HepG2 (cell line): Measurements from ENCODE around the gene CRIM1. TPM values are rescaled to one million over a fixed set of nuclear protein-coding genes. Genes with fewer than 3 reads are reported as not detected.

Experiments
- CEBPZ ChIP-seq: IDR thresholded peaks from 2 replicates; pipeline ENCODE4 v1.6.1; 2012; ENCODE audit warnings: low read length, improper control_type of control experiment
- DPF2 ChIP-seq: sonication (generic); formaldehyde crosslinking; IDR thresholded peaks from 2 replicates; pipeline ENCODE4 v1.4.0; 2020; ENCODE audit warnings: mild to moderate bottlenecking, low read depth, missing genetic modification reagents, borderline replicate concordance
- HDAC1 ChIP-seq: sonication (generic); formaldehyde crosslinking; IDR thresholded peaks from 2 replicates; pipeline ENCODE4 v1.5.1; 2020; ENCODE audit warnings: mild to moderate bottlenecking, missing genetic modification reagents
- HMG20B ChIP-seq: conservative IDR thresholded peaks from 2 replicates; pipeline ENCODE4 v1.6.1; 2016; ENCODE audit warnings: missing genetic modification reagents, missing compliant biosample characterization
- ISX ChIP-seq: sonication (generic); formaldehyde crosslinking; conservative IDR thresholded peaks from 2 replicates; pipeline ENCODE4 v1.5.0; 2020; ENCODE audit warnings: missing genetic modification reagents
- MAFG ChIP-seq: sonication (generic); formaldehyde crosslinking; IDR thresholded peaks from 2 replicates; pipeline ENCODE4 v1.5.1; 2020; ENCODE audit warnings: mild to moderate bottlenecking, missing genetic modification reagents
- PREB ChIP-seq: sonication (generic); formaldehyde crosslinking; IDR thresholded peaks from 2 replicates; pipeline ENCODE4 v1.4.0; 2020; ENCODE audit warnings: missing genetic modification reagents
- RCOR2 ChIP-seq: IDR thresholded peaks from 2 replicates; pipeline ENCODE4 v1.6.1; 2016; ENCODE audit warnings: missing biosample characterization, missing genetic modification reagents
- SP1 ChIP-seq, 2 experiments: fragments of 450-650 bp in 1 of 2; sonication (generic) in 1 of 2; formaldehyde crosslinking in 1 of 2; IDR thresholded peaks; 2 replicates each; pipeline versions ENCODE4 v1.4.0 to v1.6.1; 2016 to 2020; ENCODE audit warnings: missing genetic modification reagents in 1 of 2
- STAG1 ChIP-seq: sonication (generic); formaldehyde crosslinking; IDR thresholded peaks from 2 replicates; pipeline ENCODE4 v1.4.0; 2020; ENCODE audit warnings: missing genetic modification reagents
- TBL1XR1 ChIP-seq: fragments of 150-350 bp; IDR thresholded peaks from 2 replicates; pipeline ENCODE4 v1.6.1; 2014; ENCODE audit warnings: borderline replicate concordance, low read length; ENCODE audit not compliant: partially characterized antibody
- TFDP2 ChIP-seq: sonication (generic); formaldehyde crosslinking; IDR thresholded peaks from 2 replicates; pipeline ENCODE4 v1.4.0; 2020; ENCODE audit warnings: missing genetic modification reagents
- TSC22D2 ChIP-seq: sonication (generic); formaldehyde crosslinking; IDR thresholded peaks from 2 replicates; pipeline ENCODE4 v1.5.1; 2020; ENCODE audit warnings: missing genetic modification reagents, mild to moderate bottlenecking, borderline replicate concordance
- ZFP36 ChIP-seq: fragments of 150-350 bp; IDR thresholded peaks from 2 replicates; pipeline ENCODE4 v1.6.1; 2018; ENCODE audit warnings: borderline replicate concordance, low read length, low read depth; ENCODE audit not compliant: partially characterized antibody
- ZNF205 ChIP-seq: IDR thresholded peaks from 2 replicates; pipeline ENCODE4 v1.6.1; 2018; ENCODE audit warnings: missing biosample characterization, missing genetic modification reagents
- ZNF280B ChIP-seq: sonication (generic); formaldehyde crosslinking; IDR thresholded peaks from 2 replicates; pipeline ENCODE4 v1.5.0; 2020; ENCODE audit warnings: missing genetic modification reagents, mild to moderate bottlenecking, borderline replicate concordance
- ZNF292 ChIP-seq: sonication (generic); formaldehyde crosslinking; IDR thresholded peaks from 2 replicates; pipeline ENCODE4 v1.8.1; 2022; ENCODE audit warnings: mild to moderate bottlenecking, low read depth, missing genetic modification reagents, borderline replicate concordance
- ZNF33A ChIP-seq: sonication (generic); formaldehyde crosslinking; IDR thresholded peaks from 2 replicates; pipeline ENCODE4 v1.5.1; 2020; ENCODE audit warnings: missing genetic modification reagents, mild to moderate bottlenecking, moderate library complexity, borderline replicate concordance
- ZNF724P ChIP-seq: sonication (generic); formaldehyde crosslinking; IDR thresholded peaks from 2 replicates; pipeline ENCODE4 v1.8.0; 2022; ENCODE audit warnings: missing genetic modification reagents, borderline replicate concordance
- polyA plus RNA-seq, 8 experiments: library from polyadenylated mRNA; depleted of rRNA in 3 of 8; stranded (reverse) in 7 of 8; unstranded in 1 of 8; fragments of >200 nt; fragmentation: Illumina TruSeq in 4 of 8; extraction: Trizol in 4 of 8; gene quantifications; 2 replicates each; pipeline versions ENCODE4 v1.2.1 to v1.2.3, GENCODE V29; 2011 to 2016; ENCODE audit warnings: low read depth in 4 of 8, missing spikeins in 1 of 8, mixed read lengths in 1 of 8; ENCODE audit not compliant: insufficient read depth in 1 of 8
- total RNA-seq, 5 experiments: library from RNA; depleted of rRNA; stranded (reverse); fragments of >200 nt; fragmentation: Illumina TruSeq; extraction: Trizol; gene quantifications; 2 replicates each; pipeline ENCODE4 v1.2.3, GENCODE V29; 2016; ENCODE audit warnings: low read depth in 1 of 5

CRIM1 gene
- total and polyA plus RNA-seq, 2 of the 13 experiments (the other 11 are each of a cell fraction or from before 2014, with no cell fraction given), result 39.1 to 69.9 TPM

- TF ChIP-seq TFDP2 (CRISPR knock-in tag) (0 out of 2 replicates have a peak, but pooled peaks have one; percentile 21), CEBPZ (no peak), ZNF280B (CRISPR knock-in tag) (no peak), DPF2 (CRISPR knock-in tag) (no peak), STAG1 (no peak), ZNF205 (CRISPR knock-in tag) (peak; percentile 62; the same call in 1 of the 2 replicates), PREB (CRISPR knock-in tag) (no peak), ZNF33A (CRISPR knock-in tag) (no peak), MAFG (CRISPR knock-in tag) (no peak), TBL1XR1 (no peak), ZNF292 (CRISPR knock-in tag) (peak; percentile 51; the same call in 1 of the 2 replicates), ZNF724P (no peak), SP1 (IDR thresholded peaks at IDR 0.05) (no peak), SP1 (CRISPR knock-in tag; IDR thresholded peaks at IDR 0.05) (no peak), HDAC1 (CRISPR knock-in tag) (peak; percentile 46; the same call in 1 of the 2 replicates), ISX (CRISPR knock-in tag) (no peak), TSC22D2 (CRISPR knock-in tag) (no peak), HMG20B (CRISPR knock-in tag) (peak; percentile 93), RCOR2 (CRISPR knock-in tag) (peak; percentile 79), ZFP36 (no peak)
Measured at GRCh38 chr2:36433311-36434217, 78.0 kb downstream of the CRIM1 start (continued).
